Omental fat pad (tissue), 4 donors: Measurements from ENCODE around the gene TGFB1. TPM values are rescaled to one million over a fixed set of nuclear protein-coding genes. Genes with fewer than 3 reads are reported as not detected.
A peak's percentile ranks its signal among the peaks of the same experiment; 100 is the strongest.

ENCODE experiments used
- ATAC-seq: fragments of 150-250 bp; one replicate; pipeline ENCODE4 v1.9.1; 2016; ENCODE audit warnings: mild to moderate bottlenecking, moderate library complexity; ENCODE audit not compliant: low FRiP score
- DNase-seq: peaks from one replicate; pipeline ENCODE4 v3.0.0-alpha.2; 2019; ENCODE audit warnings: low spot score
- total RNA-seq, 4 donors: library from RNA; depleted of rRNA; stranded (reverse); fragments of >200 nt; gene quantifications; one replicate each; pipeline ENCODE4 v1.1.0, GENCODE V29; 2016
- TF ChIP-seq, protein P1 (sequence below), 3 donors: fragments of 450-650 bp; IDR thresholded peaks; one replicate each; pipeline ENCODE4 v1.5.1; 2016 to 2017; ENCODE audit warnings: antibody characterized with exemption in 3 of 3, mild to moderate bottlenecking in 3 of 3, moderate library complexity in 2 of 3

The TGFB1 gene
- total RNA-seq, 4 donors from 2014 or later = 17.6 to 43.0 (median 25.2) TPM

- TF ChIP-seq, protein P1, sequence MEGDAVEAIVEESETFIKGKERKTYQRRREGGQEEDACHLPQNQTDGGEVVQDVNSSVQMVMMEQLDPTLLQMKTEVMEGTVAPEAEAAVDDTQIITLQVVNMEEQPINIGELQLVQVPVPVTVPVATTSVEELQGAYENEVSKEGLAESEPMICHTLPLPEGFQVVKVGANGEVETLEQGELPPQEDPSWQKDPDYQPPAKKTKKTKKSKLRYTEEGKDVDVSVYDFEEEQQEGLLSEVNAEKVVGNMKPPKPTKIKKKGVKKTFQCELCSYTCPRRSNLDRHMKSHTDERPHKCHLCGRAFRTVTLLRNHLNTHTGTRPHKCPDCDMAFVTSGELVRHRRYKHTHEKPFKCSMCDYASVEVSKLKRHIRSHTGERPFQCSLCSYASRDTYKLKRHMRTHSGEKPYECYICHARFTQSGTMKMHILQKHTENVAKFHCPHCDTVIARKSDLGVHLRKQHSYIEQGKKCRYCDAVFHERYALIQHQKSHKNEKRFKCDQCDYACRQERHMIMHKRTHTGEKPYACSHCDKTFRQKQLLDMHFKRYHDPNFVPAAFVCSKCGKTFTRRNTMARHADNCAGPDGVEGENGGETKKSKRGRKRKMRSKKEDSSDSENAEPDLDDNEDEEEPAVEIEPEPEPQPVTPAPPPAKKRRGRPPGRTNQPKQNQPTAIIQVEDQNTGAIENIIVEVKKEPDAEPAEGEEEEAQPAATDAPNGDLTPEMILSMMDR (IDR thresholded peaks at IDR 0.05) = no peak
- ATAC-seq = peak; percentile 23
- no peak for DNase-seq
Measured at GRCh38 chr19:41341669-41342490, 11.8 kb downstream of the TGFB1 start.

DNA sequence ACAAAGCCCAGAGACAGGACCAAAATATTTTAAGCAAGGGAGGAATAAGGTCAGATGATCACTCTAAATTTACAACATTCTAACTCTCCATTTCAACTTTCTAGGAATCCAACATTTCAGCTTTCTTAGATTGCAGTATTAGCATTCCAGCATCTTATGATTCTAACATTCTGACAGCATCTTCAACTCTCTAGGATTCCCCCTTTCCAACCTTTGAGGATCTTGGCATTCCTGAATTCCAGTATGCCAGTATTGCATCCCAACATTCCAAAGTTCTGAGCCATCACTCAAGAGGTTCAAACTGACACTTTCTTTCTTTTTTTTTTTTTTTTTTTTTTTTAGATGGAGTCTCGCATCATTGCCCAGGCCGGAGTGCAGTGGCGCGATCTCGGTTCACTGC, 13.8 kb downstream of the TGFB1 start:
- TF ChIP-seq, protein P1 (IDR thresholded peaks at IDR 0.05) = no peak
- DNase-seq = no peak
- no peak for ATAC-seq

DNA sequence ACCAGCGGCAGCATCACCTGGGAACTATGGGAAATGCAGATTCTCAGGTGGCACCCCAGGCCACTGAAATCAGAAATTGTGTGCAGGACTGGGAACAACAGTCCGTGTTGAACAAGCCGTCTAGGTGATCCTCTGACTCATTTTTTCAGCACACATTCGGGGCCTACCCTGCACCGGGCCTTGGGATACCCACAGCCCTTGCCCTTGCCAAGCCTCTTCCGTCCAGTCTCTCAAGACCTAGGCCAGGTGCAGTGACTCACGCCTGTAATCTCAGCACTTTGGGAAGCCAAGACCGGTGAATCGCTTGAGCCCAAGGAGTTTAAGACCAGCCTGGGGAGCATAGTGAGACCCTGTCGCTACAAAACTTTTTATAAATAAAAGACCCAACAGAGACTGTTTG, 18.3 kb downstream of the TGFB1 start:
- TF ChIP-seq, protein P1 (IDR thresholded peaks at IDR 0.05) = no peak
- no peak for ATAC-seq
- no peak for DNase-seq

DNA sequence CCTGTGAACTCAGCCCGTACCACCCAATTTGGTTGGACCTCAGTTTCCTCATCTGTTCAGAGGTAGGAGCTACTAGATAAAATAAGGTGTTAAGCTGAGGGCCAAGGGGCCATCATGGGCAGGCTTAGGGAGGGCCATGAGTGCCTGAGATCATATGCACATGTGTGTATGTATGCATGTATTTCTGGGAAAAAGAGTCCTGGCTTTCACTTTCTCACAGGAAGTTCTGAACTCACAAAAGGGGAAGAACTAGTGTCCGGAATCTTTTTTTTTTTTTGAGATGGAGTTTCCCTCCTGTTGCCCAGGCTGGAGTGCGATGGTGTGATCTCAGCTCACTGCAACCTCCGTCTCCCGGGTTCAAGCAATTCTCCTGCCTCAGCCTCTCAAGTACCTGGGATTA, 18.9 kb downstream of the TGFB1 start:
- TF ChIP-seq, protein P1 (IDR thresholded peaks at IDR 0.05) = no peak

GRCh38 chr19:41332468-41332867, 21.3 kb downstream of the TGFB1 start:
- ATAC-seq (no peak), DNase-seq (no peak)
- TF ChIP-seq, protein P1 (IDR thresholded peaks at IDR 0.05) = no peak

More for the DNA sequence above, 18.9 kb downstream of the TGFB1 start:
- no peak for ATAC-seq
- no peak for DNase-seq

DNA sequence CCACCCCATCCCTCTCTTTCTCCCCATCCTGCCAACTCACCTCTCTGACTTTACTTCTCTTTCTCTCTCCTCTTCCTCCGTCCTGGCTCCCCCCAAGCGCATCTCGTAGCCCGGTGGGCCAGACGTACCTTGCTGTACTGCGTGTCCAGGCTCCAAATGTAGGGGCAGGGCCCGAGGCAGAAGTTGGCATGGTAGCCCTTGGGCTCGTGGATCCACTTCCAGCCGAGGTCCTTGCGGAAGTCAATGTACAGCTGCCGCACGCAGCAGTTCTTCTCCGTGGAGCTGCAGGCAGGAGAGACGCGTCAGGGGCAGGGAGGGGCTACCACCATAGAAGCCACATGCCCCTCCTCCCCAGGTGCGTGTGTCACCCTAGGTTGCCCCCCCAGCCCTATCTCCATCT, 21.7 kb downstream of the TGFB1 start:
- DNase-seq (no peak), ATAC-seq (no peak)
- TF ChIP-seq, protein P1 (IDR thresholded peaks at IDR 0.05) = no peak
